Testis (tissue), 3 donors: Measurements from ENCODE around the gene CSMD2. TPM values are rescaled to one million over a fixed set of nuclear protein-coding genes. Genes with fewer than 3 reads are reported as not detected.

Source experiments
- DNase-seq: peaks from one replicate; pipeline ENCODE4 v3.0.0-alpha.2; 2019
- H3K27ac ChIP-seq, 2 donors: fragments of 200-600 bp; sonication (generic); one replicate each; pipeline ENCODE4 v1.5.1; 2019
- H3K27me3 ChIP-seq: fragments of 200-600 bp; sonication (generic); one replicate; pipeline ENCODE4 v1.5.1; 2019
- H3K36me3 ChIP-seq: fragments of 200-600 bp; sonication (generic); one replicate; pipeline ENCODE4 v1.5.1; 2017; ENCODE audit warnings: low read depth; ENCODE audit errors: missing control alignments
- H3K4me1 ChIP-seq: fragments of 200-600 bp; sonication (generic); one replicate; pipeline ENCODE4 v1.5.1; 2019
- H3K4me3 ChIP-seq, 2 donors: fragments of 200-600 bp; sonication (generic); one replicate each; pipeline ENCODE4 v1.5.1; 2017 to 2019
- H3K9me3 ChIP-seq: fragments of 200-600 bp; sonication (generic); one replicate; pipeline ENCODE4 v1.5.1; 2017
- CTCF ChIP-seq, 3 experiments: fragments of 450-650 bp in 2 of 3; fragments of 200-600 bp in 1 of 3; sonication (generic) in 1 of 3; IDR thresholded peaks; one replicate each; pipeline ENCODE4 v1.5.1; 2016 to 2019; ENCODE audit warnings: antibody characterized with exemption in 3 of 3, mild to moderate bottlenecking in 2 of 3, moderate library complexity in 1 of 3
- POLR2A ChIP-seq: fragments of 450-650 bp; IDR thresholded peaks from one replicate; pipeline ENCODE4 v1.6.1; 2017; ENCODE audit warnings: antibody characterized with exemption, mild to moderate bottlenecking, moderate library complexity
- WGBS, 2 donors: methylation state at CpG; one replicate each; pipeline ENCODE4 v1.1.5; 2018; 5-methylcytosine and 5-hydroxymethylcytosine counted together
- intact Hi-C: fragments of 100-400 bp; cut with DNase I; formaldehyde crosslinking; loops from one replicate; pipeline ENCODE4 v1.15.1; 2023; ENCODE audit warnings: low total_unique reads
- polyA plus RNA-seq: library from polyadenylated mRNA; stranded (reverse); fragments of 350-450 nt; fragmentation: Illumina TruSeq; extraction: RNeasy Lipid Tissue Mini Kit (QIAGEN cat#74804); gene quantifications from one replicate; pipeline ENCODE4 v1.2.3, GENCODE V29; 2014; ENCODE audit warnings: low read depth, low replicate concordance; ENCODE audit not compliant: insufficient read depth
- total RNA-seq, 2 donors: library from RNA; depleted of rRNA; stranded (reverse); fragments of >200 nt; gene quantifications; one replicate each; pipeline ENCODE4 v1.2.3, GENCODE V29; 2016

CSMD2 gene
- total and polyA plus RNA-seq, 3 donors from 2014 or later: 1.2 to 3.8 (median 2.7) TPM

GRCh38 chr1:33822396-33822795 lies 342.6 kb downstream of the CSMD2 start:
- H3K4me3 ChIP-seq: no peak overlapping the region
- WGBS, 2 donors: 83 to 89% methylated on average over 5 to 6 of the region's 6 CpGs
- H3K27me3 ChIP-seq: no peaks in the 10 kb centered on the region
- intact Hi-C loops: no loop called here
- DNase-seq: no peak
- H3K36me3 ChIP-seq: no peaks in the 10 kb centered on the region
- TF ChIP-seq CTCF (IDR thresholded peaks at IDR 0.05): no peak
- TF ChIP-seq POLR2A: no peak
- no peaks in the 10 kb centered on the region for H3K9me3 ChIP-seq
- H3K4me1 ChIP-seq: no peaks in the 10 kb centered on the region
- H3K27ac ChIP-seq: no peak overlapping the region

DNA sequence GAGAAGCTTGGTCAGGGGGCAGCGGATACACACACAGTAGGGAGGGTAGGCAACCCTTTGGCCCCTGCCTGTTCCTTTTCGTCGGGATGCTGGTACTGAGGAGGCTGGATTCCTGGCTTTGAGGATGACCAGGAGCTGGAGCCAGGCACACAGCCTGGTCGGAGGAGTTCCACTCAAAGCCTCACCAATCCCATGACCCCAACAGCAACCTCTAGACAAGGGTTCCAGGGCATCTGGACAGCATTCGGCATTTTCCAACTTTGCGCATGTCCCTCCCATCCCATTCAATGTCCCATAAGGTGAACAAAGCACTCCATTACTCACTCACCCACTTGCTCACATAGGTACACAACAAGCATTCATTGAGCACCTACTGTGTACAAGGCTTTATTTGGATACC lies 343.7 kb downstream of the CSMD2 start:
- Histone ChIP-seq H3K9me3 (no peaks in the 10 kb centered on the region), H3K27ac (no peak overlapping the region), H3K36me3 (no peaks in the 10 kb centered on the region), H3K4me3 (no peak overlapping the region), H3K27me3 (no peaks in the 10 kb centered on the region), H3K4me1 (no peaks in the 10 kb centered on the region)
- 92 to 97% methylated on average over 5 to 6 of the region's 6 CpGs for WGBS, 2 donors
- TF ChIP-seq CTCF (IDR thresholded peaks at IDR 0.05): no peak
- TF ChIP-seq POLR2A: no peak
- DNase-seq: no peak
- intact Hi-C loops: no loop called here

DNA sequence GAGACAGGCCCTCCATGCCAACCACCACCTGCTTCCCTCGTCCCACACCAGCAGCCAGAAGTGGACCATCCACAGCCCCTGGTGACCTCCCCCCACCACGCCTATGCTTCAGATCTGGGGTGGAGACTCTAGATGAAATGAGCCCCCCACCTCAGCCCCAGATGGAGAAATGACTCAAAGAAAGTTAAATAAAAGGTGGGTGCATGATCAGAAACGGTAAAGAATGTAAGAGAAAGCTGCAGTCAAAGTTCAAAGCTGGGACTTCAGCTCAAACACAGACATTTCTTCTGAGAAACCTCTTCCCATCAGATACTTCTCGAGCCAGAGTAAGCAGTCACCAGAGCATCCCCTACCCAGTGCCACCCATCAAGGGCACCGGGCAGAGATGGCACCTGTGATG lies 344.2 kb downstream of the CSMD2 start:
- no peak for DNase-seq
- H3K4me3 ChIP-seq: no peak overlapping the region
- H3K27ac ChIP-seq: no peak overlapping the region
- no peak for TF ChIP-seq POLR2A
- no peak for TF ChIP-seq CTCF (IDR thresholded peaks at IDR 0.05)
- intact Hi-C loops: no loop called here
- WGBS, 2 donors: 89 to 91% methylated on average over 5 of the region's 5 CpGs
- H3K36me3 ChIP-seq: no peaks in the 10 kb centered on the region
- no peaks in the 10 kb centered on the region for H3K27me3 ChIP-seq
- H3K4me1 ChIP-seq: no peaks in the 10 kb centered on the region
- H3K9me3 ChIP-seq: no peaks in the 10 kb centered on the region

DNA sequence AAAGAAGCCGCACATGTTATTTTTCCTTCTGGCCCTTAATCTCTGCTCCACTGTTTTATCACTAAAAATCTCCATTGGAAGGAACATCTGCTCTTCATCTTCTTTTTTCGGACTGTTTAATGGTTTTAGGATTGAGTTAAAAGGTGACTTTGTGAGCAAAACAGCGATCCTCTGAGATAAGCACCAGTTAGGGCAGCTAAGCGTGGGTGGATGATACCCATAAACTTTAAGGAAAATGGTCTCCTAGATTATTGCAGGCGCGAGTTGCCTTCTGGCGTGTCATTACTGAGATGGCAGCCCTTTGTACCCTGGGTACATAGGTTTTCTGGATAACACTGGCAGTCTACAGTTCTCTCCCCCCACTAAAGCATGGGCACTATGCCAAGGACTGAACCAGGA lies 345.1 kb downstream of the CSMD2 start:
- H3K27me3 ChIP-seq: no peaks in the 10 kb centered on the region
- H3K36me3 ChIP-seq: no peaks in the 10 kb centered on the region
- no peak for TF ChIP-seq POLR2A
- 86 to 91% methylated on average over 7 of the region's 7 CpGs for WGBS, 2 donors
- intact Hi-C loops: no loop called here
- H3K9me3 ChIP-seq: no peaks in the 10 kb centered on the region
- no peak overlapping the region for H3K27ac ChIP-seq
- no peaks in the 10 kb centered on the region for H3K4me1 ChIP-seq
- H3K4me3 ChIP-seq: no peak overlapping the region
- DNase-seq: no peak

DNA sequence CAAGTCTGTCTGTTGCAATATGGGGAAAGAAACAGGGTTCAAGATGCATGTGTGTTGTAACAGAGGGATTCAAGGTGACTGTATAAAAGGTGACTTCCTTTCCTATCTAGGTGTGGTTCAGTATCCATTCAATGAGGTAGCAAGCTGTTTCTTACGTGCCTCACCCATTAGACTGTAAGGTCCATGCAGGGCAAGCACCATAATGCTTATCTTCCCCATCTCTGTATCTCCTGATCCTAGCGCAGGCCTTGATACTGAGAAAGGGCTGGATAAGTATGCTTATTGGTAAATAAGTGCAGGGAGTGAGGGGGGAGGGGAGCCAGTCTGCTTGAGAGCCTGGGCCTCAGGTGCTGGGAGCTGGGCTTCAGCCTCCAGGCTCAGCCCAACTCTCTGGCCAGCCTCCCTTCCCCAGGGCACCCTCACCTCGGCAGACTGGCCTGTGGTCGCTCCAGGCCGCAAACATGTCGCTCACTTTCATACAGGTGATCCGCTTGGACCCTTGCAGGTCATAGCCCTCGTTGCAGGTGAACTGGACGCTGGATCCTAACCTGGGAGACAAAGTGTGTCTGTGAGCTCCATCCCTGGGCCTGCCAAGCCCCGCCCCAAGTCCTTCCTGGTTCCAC lies 345.6 kb downstream of the CSMD2 start:
- Histone ChIP-seq H3K9me3 (no peaks in the 10 kb centered on the region), H3K27me3 (no peaks in the 10 kb centered on the region), H3K36me3 (no peaks in the 10 kb centered on the region), H3K27ac (no peak overlapping the region), H3K4me3 (no peak overlapping the region), H3K4me1 (no peaks in the 10 kb centered on the region)
- DNase-seq: no peak
- TF ChIP-seq POLR2A: no peak
- TF ChIP-seq CTCF (IDR thresholded peaks at IDR 0.05): no peak
- intact Hi-C loops: no loop called here
- 90 to 93% methylated on average over 10 of the region's 10 CpGs for WGBS, 2 donors
